ENCODE results near the gene ZNF550. TPM values are rescaled to one million over a fixed set of nuclear protein-coding genes. Genes with fewer than 3 reads are reported as not detected.

The ZNF550 gene
- total and polyA plus RNA-seq, 9 donors, result 6.7 to 17.1 (median 10.8) TPM

DNA sequence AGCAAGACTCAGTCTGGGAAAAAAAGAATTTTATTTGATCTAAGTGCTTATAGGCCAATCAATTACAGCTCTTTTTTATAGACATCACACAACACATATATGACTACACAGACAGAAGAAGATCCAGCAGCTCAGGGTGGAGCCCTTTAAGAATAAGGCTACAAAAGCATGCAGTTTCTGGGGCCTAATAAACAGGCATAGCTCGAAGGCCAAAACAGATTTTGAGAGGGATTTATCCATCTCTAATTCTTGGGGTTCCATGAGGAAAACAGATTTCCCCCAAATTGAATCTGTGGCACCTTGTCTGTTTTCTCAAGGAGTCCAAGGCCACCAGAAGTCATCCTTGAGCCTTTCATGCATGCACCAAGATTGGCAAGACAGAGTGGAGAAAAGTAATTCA is 3.9 kb upstream of the ZNF550 start:
- intact Hi-C loops (cut with DNase I), result no loop called here
- 60 to 65% (median 60%) methylated on average over 1 of the region's 1 CpG for WGBS, 3 donors
- H3K9me3 ChIP-seq, result peaks cover 0 to 12% of the 10 kb centered on the region in 2 donors
- H3K4me3 ChIP-seq, result no peak overlapping the region
- DNase-seq, result no peak
- no peak overlapping the region for H3K27ac ChIP-seq
- H3K4me1 ChIP-seq (ENCODE audit: insufficient read depth), result peaks cover 6% of the 10 kb centered on the region
- H3K27me3 ChIP-seq, result no peaks in the 10 kb centered on the region
- H3K36me3 ChIP-seq, result no peaks in the 10 kb centered on the region
- TF ChIP-seq, protein P1, sequence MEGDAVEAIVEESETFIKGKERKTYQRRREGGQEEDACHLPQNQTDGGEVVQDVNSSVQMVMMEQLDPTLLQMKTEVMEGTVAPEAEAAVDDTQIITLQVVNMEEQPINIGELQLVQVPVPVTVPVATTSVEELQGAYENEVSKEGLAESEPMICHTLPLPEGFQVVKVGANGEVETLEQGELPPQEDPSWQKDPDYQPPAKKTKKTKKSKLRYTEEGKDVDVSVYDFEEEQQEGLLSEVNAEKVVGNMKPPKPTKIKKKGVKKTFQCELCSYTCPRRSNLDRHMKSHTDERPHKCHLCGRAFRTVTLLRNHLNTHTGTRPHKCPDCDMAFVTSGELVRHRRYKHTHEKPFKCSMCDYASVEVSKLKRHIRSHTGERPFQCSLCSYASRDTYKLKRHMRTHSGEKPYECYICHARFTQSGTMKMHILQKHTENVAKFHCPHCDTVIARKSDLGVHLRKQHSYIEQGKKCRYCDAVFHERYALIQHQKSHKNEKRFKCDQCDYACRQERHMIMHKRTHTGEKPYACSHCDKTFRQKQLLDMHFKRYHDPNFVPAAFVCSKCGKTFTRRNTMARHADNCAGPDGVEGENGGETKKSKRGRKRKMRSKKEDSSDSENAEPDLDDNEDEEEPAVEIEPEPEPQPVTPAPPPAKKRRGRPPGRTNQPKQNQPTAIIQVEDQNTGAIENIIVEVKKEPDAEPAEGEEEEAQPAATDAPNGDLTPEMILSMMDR (IDR thresholded peaks at IDR 0.05), result no peak
- TF ChIP-seq EP300 (IDR thresholded peaks at IDR 0.05) (no peak), POLR2A (IDR thresholded peaks at IDR 0.05) (no peak)

DNA sequence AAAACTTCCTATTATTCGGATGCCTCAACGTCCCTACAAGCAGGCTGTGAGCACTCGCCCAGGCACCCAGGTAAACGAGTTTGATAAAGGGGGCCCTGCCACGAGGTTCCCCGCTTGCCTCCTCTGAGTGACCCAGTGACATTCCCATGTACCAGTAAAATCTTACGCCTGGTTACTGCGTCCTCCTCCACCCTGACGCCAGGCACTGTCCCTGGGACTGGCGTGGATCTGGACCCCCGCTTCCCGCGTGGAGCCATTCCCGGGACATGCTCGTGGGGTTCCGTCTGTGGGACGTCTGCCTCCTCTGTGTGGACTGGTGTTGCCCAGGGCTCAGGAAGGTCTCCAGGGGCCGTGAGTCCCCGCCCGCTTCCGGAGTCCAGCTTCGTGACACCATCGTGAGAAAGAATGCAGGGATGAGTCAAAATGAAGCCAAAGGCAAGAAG is 407 bp upstream of the ZNF550 start:
- Histone ChIP-seq H3K4me1 (ENCODE audit: insufficient read depth) (peaks cover 6% of the 10 kb centered on the region), H3K4me3 (peak overlapping the region; percentile 73), H3K27me3 (no peaks in the 10 kb centered on the region), H3K36me3 (no peaks in the 10 kb centered on the region), H3K9me3 (peaks cover 0 to 18% of the 10 kb centered on the region in 2 donors), H3K27ac (peak overlapping the region in 1 of 2 donors; percentile 52)
- peak in 4 of 5 donors; percentile 22 to 46 (median 36) for DNase-seq
- intact Hi-C loops (cut with DNase I), result no loop called here
- 8 to 42% (median 21%) methylated on average over 23 of the region's 23 CpGs for WGBS, 3 donors
- TF ChIP-seq EP300 (IDR thresholded peaks at IDR 0.05) (no peak), POLR2A (IDR thresholded peaks at IDR 0.05) (no peak)
- TF ChIP-seq, protein P1 (IDR thresholded peaks at IDR 0.05), result no peak

DNA sequence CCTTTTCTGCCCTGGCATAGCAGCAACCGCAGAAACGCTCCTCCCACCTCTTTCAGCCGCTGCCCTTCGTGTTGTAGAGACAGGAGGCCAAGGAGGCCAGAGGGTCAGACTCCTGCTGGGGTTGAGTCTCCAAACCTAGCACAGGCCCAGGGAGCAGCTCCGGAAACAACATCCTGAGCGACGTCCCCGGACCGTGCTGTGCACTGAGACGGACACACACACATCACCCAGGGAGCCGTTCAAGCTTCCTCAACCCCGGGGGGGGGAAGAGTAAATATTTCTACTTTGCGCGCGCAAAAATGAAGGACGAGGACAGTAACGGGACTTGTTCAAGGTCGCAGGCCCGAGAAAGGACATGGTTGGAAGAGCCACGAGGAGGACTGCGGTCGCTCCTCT is 657 bp downstream of the ZNF550 start:
- H3K9me3 ChIP-seq, result peaks cover 0 to 28% of the 10 kb centered on the region in 2 donors
- intact Hi-C loops (cut with DNase I), result no loop called here
- H3K36me3 ChIP-seq, result no peaks in the 10 kb centered on the region
- peaks cover 6% of the 10 kb centered on the region for H3K4me1 ChIP-seq (ENCODE audit: insufficient read depth)
- TF ChIP-seq EP300 (IDR thresholded peaks at IDR 0.05), result no peak
- TF ChIP-seq, protein P1 (IDR thresholded peaks at IDR 0.05), result no peak
- no peak for TF ChIP-seq POLR2A (IDR thresholded peaks at IDR 0.05)
- WGBS, 3 donors, result 0% methylated on average over 21 to 22 of the region's 22 CpGs
- no peaks in the 10 kb centered on the region for H3K27me3 ChIP-seq
- peak overlapping the region; percentile 9 to 52 for H3K27ac ChIP-seq
- peak in 2 of 5 donors; percentile 30 to 38 for DNase-seq
- H3K4me3 ChIP-seq, result peak overlapping the region; percentile 73

DNA sequence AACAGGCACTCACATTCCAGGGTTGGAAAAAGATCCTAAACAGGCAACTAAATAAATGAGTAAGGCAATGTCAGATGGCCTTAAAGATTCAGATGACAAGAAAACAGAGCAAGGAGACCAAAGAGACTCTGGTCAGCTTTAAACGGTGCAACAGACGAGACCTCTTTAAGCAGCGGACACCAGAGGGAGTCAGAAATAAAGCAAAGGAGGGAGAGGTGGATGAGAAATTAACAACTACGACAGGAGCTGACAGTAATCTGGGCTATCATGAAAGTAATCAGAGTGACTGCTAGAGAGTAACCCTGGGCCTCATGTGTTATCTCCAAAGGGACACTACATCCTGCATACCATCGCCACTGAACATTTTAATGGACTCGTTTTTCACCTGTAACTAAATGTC is 1.1 kb downstream of the ZNF550 start:
- TF ChIP-seq, protein P1 (IDR thresholded peaks at IDR 0.05), result no peak
- TF ChIP-seq POLR2A (IDR thresholded peaks at IDR 0.05), result no peak
- no peak for TF ChIP-seq EP300 (IDR thresholded peaks at IDR 0.05)
- intact Hi-C loops (cut with DNase I), result no loop called here
- H3K27me3 ChIP-seq, result no peaks in the 10 kb centered on the region
- 26 to 31% (median 30%) methylated on average over 6 of the region's 6 CpGs for WGBS, 3 donors
- peak overlapping the region; percentile 73 for H3K4me3 ChIP-seq
- no peaks in the 10 kb centered on the region for H3K36me3 ChIP-seq
- H3K27ac ChIP-seq, result no peak overlapping the region
- H3K4me1 ChIP-seq (ENCODE audit: insufficient read depth), result peaks cover 6% of the 10 kb centered on the region
- H3K9me3 ChIP-seq, result peaks cover 0 to 32% of the 10 kb centered on the region in 2 donors
- no peak for DNase-seq

All from ovary (tissue), 9 donors.